ENCODE results near the gene COL4A1. TPM values are rescaled to one million over a fixed set of nuclear protein-coding genes. Genes with fewer than 3 reads are reported as not detected.
A peak's percentile ranks its signal among the peaks of the same experiment; 100 is the strongest.

COL4A1 gene
- total RNA-seq, 1 donor from 2014 or later, result 2,489 TPM

- Mint-ChIP-seq H3K9me3 (ENCODE audit: unreplicated experiment) (no peaks in the 10 kb centered on the region), H3K27ac (ENCODE audit: unreplicated experiment) (peak overlapping the region; percentile 77), H3K4me3 (ENCODE audit: unreplicated experiment) (no peak overlapping the region), H3K36me3 (ENCODE audit: low read depth, unreplicated experiment) (peaks cover 38% of the 10 kb centered on the region), H3K4me1 (ENCODE audit: low read depth, unreplicated experiment) (peaks cover 52% of the 10 kb centered on the region), H3K27me3 (ENCODE audit: low read depth, unreplicated experiment) (no peaks in the 10 kb centered on the region)
- Histone ChIP-seq H3K4me3 (ENCODE audit: insufficient read depth, low read depth, low read length) (no peak overlapping the region), H3K9ac (ENCODE audit: low read length) (peak overlapping the region; percentile 59), H3K36me3 (ENCODE audit: insufficient read depth, low read length) (peaks cover 25% of the 10 kb centered on the region), H3K27me3 (ENCODE audit: insufficient read depth, low read length) (no peaks in the 10 kb centered on the region), H2AFZ (ENCODE audit: low read depth, low read length) (no peak overlapping the region), H3K4me2 (ENCODE audit: low read length) (peak overlapping the region; percentile 54), H3K4me1 (ENCODE audit: insufficient read depth, low read length) (peaks cover 29% of the 10 kb centered on the region), H3K79me2 (ENCODE audit: insufficient read depth, low read length) (peaks cover 59% of the 10 kb centered on the region), H3K27ac (ENCODE audit: low read depth, low read length) (peak overlapping the region; percentile 81), H4K20me1 (ENCODE audit: insufficient read depth, low read length) (peaks cover 86% of the 10 kb centered on the region), H3K9me3 (ENCODE audit: insufficient read depth, low read depth, low read length) (no peaks in the 10 kb centered on the region)
- FAIRE-seq, result no peak
- TF ChIP-seq EZH2 (IDR thresholded peaks at IDR 0.05; ENCODE audit: insufficient read depth, low read length) (no peak), CTCF (IDR thresholded peaks at IDR 0.05; ENCODE audit: insufficient read depth, low read depth, low read length) (no peak)
- DNase-seq (ENCODE audit: low read depth), result no peak
Measured at GRCh38 chr13:110216006-110216397, 91.0 kb downstream of the COL4A1 start.

GRCh38 chr13:110215606-110216005 lies 91.4 kb downstream of the COL4A1 start:
- H3K27me3 Mint-ChIP-seq (ENCODE audit: low read depth, unreplicated experiment), result no peaks in the 10 kb centered on the region
- no peak overlapping the region for H3K4me3 Mint-ChIP-seq (ENCODE audit: unreplicated experiment)
- TF ChIP-seq CTCF (IDR thresholded peaks at IDR 0.05; ENCODE audit: insufficient read depth, low read depth, low read length), result no peak
- no peak for TF ChIP-seq EZH2 (IDR thresholded peaks at IDR 0.05; ENCODE audit: insufficient read depth, low read length)
- peaks cover 59% of the 10 kb centered on the region for H3K79me2 ChIP-seq (ENCODE audit: insufficient read depth, low read length)
- peaks cover 26% of the 10 kb centered on the region for H3K36me3 ChIP-seq (ENCODE audit: insufficient read depth, low read length)
- no peaks in the 10 kb centered on the region for H3K9me3 Mint-ChIP-seq (ENCODE audit: unreplicated experiment)
- DNase-seq (ENCODE audit: low read depth) (no peak), FAIRE-seq (no peak)
- H3K4me1 Mint-ChIP-seq (ENCODE audit: low read depth, unreplicated experiment), result peaks cover 52% of the 10 kb centered on the region
- H2AFZ ChIP-seq (ENCODE audit: low read depth, low read length), result no peak overlapping the region
- peak overlapping the region; percentile 54 for H3K4me2 ChIP-seq (ENCODE audit: low read length)
- no peak overlapping the region for H3K4me3 ChIP-seq (ENCODE audit: insufficient read depth, low read depth, low read length)
- H3K27me3 ChIP-seq (ENCODE audit: insufficient read depth, low read length), result no peaks in the 10 kb centered on the region
- H3K9ac ChIP-seq (ENCODE audit: low read length), result peak overlapping the region; percentile 59
- no peaks in the 10 kb centered on the region for H3K9me3 ChIP-seq (ENCODE audit: insufficient read depth, low read depth, low read length)
- H3K27ac Mint-ChIP-seq (ENCODE audit: unreplicated experiment), result no peak overlapping the region
- H3K27ac ChIP-seq (ENCODE audit: low read depth, low read length), result peak overlapping the region; percentile 81
- peaks cover 86% of the 10 kb centered on the region for H4K20me1 ChIP-seq (ENCODE audit: insufficient read depth, low read length)
- H3K36me3 Mint-ChIP-seq (ENCODE audit: low read depth, unreplicated experiment), result peaks cover 42% of the 10 kb centered on the region
- peaks cover 29% of the 10 kb centered on the region for H3K4me1 ChIP-seq (ENCODE audit: insufficient read depth, low read length)

- no peak for FAIRE-seq
- no peaks in the 10 kb centered on the region for H3K27me3 Mint-ChIP-seq (ENCODE audit: low read depth, unreplicated experiment)
- peaks cover 35% of the 10 kb centered on the region for H3K36me3 ChIP-seq (ENCODE audit: insufficient read depth, low read length)
Measured at GRCh38 chr13:110214637-110215036, 92.3 kb downstream of the COL4A1 start.

More at GRCh38 chr13:110214637-110215036, 92.3 kb downstream of the COL4A1 start:
- H3K4me3 ChIP-seq (ENCODE audit: insufficient read depth, low read depth, low read length), result no peak overlapping the region
- TF ChIP-seq CTCF (IDR thresholded peaks at IDR 0.05; ENCODE audit: insufficient read depth, low read depth, low read length) (no peak), EZH2 (IDR thresholded peaks at IDR 0.05; ENCODE audit: insufficient read depth, low read length) (no peak)
- H3K4me1 Mint-ChIP-seq (ENCODE audit: low read depth, unreplicated experiment), result peaks cover 50% of the 10 kb centered on the region
- peak overlapping the region; percentile 26 for H3K27ac Mint-ChIP-seq (ENCODE audit: unreplicated experiment)
- no peak overlapping the region for H3K4me2 ChIP-seq (ENCODE audit: low read length)
- no peaks in the 10 kb centered on the region for H3K9me3 ChIP-seq (ENCODE audit: insufficient read depth, low read depth, low read length)
- peaks cover 88% of the 10 kb centered on the region for H4K20me1 ChIP-seq (ENCODE audit: insufficient read depth, low read length)
- H3K36me3 Mint-ChIP-seq (ENCODE audit: low read depth, unreplicated experiment), result peaks cover 49% of the 10 kb centered on the region
- DNase-seq (ENCODE audit: low read depth), result no peak
- no peak overlapping the region for H3K4me3 Mint-ChIP-seq (ENCODE audit: unreplicated experiment)
- no peaks in the 10 kb centered on the region for H3K27me3 ChIP-seq (ENCODE audit: insufficient read depth, low read length)
- peaks cover 29% of the 10 kb centered on the region for H3K4me1 ChIP-seq (ENCODE audit: insufficient read depth, low read length)
- peaks cover 59% of the 10 kb centered on the region for H3K79me2 ChIP-seq (ENCODE audit: insufficient read depth, low read length)
- H3K9ac ChIP-seq (ENCODE audit: low read length), result no peak overlapping the region
- no peaks in the 10 kb centered on the region for H3K9me3 Mint-ChIP-seq (ENCODE audit: unreplicated experiment)
- no peak overlapping the region for H2AFZ ChIP-seq (ENCODE audit: low read depth, low read length)
- no peak overlapping the region for H3K27ac ChIP-seq (ENCODE audit: low read depth, low read length)
